HG03575 (cell line): ENCODE data around the gene GNAQ.

ENCODE experiments used
- ATAC-seq: cut with Tn5 transposase; IDR thresholded peaks from one replicate; pipeline ENCODE4 v1.9.1; 2021; ENCODE audit not compliant: unreplicated experiment, insufficient number of reproducible peaks, low FRiP score; ENCODE audit errors: extremely low read depth

The GNAQ gene

DNA sequence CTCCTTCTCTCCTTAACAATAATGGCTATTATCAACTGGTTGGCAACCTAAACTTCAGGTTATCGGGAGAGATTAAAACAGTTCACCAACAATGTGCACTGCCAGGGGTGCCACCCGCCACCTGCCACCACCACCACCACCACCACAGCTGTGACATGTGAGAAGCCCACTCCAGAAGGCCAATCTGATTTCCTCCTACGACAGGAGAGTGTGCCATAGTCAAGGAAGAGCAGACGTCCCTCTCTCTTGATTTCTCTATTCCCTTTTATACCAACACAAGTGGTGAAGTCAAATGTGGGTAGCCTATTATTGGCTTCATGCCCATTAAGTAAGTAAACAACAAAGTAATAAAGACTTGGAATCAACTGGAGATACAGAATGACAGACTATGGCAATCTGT is 22.4 kb downstream of the GNAQ start:
- no peak for ATAC-seq

DNA sequence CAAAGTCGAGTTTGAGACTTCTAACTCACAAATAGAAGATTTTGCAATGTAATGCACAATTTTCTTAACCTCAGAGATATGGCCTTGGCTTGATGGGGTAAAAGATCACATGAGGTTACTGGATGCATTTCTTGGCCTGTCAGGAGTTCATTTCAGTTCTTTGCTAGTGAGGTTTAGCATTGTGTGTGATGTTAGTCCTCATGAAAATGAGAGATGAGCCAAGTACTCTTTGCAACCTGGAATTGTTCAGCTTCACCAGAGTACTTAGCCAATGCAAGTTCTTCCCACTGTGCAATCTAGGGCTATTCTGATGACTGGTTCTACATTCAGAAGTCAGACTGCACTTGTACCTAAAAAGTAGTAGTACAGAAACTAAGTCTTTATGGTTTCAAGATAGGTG is 24.9 kb downstream of the GNAQ start:
- no peak for ATAC-seq

DNA sequence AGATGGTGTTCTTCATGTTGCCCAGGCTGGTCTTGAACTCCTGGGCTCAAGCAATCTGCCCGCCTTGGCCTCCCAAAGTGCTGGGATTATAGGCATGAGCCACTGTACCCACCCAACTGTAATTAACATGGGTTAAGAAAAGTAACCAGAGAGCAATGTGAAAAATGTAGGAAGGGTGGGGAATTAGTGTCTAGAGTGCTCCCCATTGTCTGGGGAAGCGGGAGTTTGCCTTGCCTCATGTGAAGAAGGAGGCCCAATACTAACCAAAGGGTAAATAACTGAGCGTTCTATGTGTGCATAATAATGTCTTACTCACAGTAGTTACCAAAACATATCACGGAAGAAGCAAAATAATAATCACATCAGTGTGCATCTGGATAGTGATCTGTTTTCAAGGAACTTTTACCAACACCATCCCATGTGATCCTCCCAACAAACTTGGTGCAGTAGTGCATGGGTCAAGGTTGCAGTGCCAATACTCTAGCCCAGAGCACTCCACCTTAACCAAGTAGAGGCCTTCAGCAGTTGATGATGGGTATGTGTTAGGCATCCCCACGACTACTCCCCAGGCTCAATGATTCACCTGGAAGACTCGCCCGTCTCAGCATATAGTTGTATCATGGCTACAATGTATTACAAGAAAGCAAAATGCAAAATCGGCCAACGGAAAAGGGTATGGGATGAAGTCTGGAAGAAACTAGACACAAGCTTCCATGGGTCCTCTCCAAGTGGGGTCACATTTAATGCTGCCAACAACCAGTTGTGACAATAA is 26.2 kb downstream of the GNAQ start:
- ATAC-seq: no peak

DNA sequence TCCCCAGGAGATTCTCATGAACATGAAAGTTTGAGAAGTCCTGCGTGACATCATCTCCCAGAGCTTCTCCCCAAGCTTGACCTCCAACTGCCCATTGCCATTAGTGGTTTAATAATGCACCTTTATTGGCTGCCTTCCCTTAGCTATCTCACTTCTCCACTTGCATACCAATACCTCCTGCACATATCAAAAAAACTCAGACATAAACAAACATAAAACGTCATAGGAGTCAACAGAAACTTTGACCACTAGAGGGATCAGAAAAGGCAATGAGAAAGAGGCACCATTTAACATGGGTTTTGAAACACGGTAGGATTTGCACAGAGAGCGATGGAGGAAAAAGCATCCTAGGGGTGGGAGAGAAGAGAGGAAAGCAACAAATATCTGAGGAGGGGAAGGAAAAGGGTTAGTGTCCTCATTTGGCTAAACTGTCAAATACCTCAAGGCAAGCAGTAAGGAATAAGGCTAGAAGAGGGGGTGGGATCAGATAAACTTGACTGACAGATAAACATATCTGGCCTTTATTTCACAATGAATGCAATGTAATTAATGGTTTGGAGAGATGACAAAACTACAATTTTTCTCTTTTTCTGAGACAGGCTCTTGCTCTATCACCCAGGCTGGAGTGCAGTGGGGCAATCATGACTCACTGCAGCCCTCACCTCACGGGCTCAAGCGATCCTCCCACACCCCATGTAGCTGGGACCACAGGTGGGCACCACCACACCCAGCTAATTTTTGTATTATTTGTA is 27.0 kb downstream of the GNAQ start:
- no peak for ATAC-seq

DNA sequence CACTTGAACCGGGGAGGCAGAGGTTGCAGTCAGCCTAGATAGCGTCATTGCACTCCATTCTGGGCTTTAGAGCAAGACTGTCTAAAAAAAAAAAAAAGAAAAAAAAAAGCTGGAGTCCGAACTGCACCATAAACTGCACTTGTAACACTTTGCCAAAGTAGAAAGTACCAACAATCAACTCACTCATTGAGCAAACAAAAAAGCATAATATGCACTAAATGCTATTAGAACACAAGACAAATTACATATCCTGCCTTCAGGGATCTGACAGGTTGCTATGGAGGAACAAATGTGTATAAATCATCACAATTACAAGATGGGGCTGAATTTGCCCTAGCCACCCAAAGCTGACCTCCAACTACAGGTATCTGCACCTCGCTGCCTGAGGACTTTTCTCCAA is 27.9 kb downstream of the GNAQ start:
- ATAC-seq: no peak

DNA sequence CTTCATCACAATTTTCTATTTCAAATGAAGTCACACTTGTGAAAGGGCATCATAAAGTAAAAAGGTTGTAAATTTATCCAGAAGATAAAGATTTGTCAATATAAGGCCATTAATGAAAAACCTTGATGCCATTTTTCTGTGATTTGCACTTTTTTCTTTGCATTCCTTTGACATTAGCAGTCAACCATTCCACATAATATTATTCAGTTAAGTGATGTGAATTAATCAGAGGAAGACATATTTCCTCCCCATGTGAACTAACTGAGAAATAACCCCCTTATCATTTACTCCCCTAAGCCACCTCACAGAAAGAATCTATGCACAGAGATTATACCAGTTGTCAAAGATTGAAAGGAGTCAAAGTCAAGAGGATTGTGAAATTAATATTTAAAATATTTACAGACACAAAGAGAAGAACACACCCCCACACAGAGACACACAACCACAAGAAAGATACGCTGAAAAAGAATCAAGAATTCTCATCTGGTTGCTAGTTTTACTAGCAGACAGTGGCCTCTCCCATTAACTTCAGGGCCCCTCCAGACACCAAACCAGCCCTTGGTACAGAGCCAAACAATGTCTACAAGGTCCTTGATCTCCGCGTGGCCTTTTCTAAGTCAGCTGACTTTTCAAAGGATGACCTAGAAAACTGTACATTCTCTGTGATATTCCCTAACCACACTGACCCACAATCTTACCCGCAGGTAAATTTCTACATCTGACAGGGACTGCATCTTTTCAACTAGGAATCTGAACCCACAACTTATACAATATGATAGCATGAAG is 29.5 kb downstream of the GNAQ start:
- no peak for ATAC-seq

DNA sequence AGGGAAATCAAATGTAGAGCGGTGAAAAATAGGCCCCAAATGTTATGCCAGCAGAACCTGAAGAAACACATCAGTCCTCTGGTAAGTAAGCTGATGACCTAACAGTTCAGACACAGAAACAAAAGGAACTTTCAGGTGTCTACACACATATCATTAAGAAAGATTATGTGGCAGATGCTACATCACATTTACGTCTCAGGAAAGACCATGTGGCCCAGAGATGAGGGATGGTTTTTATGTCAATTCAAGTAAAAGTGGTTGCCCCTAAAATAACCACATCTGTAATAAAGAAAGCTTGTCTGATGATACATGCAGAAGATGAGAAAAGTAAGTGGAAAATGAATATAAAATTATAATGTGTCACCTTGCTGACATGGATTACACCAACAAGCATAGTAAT is 31.4 kb downstream of the GNAQ start:
- no peak for ATAC-seq

DNA sequence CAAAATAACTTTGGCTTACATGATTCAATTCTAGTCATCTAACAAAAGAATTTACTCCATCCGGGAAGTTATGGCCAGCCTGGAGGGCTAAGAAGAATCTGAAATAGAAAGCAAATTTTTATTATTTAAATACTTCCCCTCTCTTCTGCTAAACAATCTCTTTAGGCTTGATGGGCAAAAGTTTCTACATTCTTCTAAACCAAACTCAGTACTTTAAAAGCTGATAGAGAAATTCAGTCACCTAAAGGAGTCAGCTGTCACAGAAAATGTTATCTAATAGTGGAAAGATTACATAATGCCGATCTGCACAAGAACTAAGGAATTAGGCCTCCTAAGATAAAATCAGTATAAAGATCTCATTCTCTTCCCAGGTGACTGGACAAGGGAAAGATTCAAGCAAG is 32.4 kb downstream of the GNAQ start:
- no peak for ATAC-seq

DNA sequence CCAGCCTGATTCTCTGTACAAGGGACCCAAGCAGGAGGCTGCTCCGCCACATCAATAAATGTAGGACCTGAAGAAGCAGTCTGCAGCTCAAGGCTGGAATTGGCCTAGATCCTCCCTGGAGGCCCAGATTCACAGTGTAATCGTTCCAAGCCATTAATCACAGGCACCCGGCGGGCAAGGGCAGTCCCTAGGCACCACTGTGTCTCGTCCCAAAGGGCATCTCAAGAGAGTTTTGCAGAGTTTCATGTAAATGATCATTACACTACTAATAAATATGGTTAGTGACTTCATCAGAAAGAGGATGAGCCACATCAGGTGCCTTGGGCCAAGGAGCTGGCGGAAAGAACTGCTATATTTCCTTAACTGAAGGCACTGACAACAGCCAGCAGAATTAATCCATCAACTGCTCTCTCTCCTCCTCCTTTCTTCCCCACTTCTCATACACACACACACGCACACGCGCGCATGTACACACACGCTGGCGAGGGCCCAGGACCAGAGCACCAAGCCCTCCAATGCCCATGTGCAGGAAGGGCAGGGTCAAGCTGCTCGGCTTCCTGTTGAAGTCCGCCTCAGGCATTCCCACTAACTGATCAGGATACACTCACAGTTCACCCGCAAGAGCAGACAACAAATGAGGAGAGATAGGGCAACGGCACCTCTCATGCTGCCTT is 33.9 kb downstream of the GNAQ start:
- no peak for ATAC-seq

DNA sequence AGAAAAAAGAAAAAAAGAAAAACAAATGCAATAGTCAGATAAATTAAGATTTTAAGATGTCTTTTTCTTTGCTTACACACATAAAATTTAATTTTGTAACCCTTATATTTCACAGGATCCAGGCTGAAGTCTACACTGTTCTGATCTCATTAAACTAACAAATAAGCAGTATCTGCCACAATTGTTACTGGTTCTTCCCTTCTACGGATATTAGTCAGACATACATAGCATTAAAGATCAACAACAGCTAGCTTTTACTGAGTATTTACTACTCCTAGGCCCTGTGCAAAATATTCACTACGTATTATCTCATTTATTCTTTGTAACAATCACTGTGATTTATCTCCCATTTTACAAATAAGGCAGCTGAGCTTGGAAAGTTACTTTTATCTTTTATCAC is 34.9 kb downstream of the GNAQ start:
- ATAC-seq: no peak

DNA sequence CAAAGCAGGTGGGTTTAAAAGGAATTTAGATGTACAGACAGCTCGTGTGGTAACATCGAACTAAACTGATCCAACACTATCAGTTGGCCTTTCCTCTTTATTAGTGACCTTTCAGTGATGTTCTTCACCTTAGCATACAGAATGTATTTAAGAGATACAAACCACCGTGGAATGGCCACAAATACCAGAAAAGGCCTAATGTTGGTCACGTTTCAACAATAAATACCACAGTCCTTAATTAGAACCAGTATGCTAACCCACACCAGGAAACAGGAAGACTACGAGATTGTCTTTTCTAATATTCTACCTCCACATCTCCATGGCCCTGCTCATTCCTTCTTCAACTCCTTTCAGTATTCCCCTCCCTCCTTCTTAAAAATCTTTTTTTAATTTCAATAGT is 40.4 kb downstream of the GNAQ start:
- ATAC-seq: no peak

DNA sequence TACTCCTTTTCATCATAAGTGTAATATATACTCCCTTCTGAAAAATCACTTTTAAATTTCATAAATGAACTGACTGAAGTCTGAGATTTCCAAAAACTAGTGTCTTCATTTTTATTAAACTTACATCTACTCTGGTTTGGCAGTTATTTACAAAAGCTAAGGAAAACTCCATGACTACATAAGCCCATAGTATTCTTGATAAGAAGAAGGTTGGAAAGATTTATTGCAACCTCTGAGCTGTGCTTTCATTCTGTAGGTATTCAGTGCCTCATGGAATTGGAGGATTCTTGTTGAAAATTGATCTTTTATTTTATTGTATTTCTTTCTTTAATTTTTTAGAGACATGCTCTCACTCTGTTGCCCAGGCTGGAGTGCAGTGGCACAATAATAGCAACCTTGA is 41.7 kb downstream of the GNAQ start:
- ATAC-seq: no peak

DNA sequence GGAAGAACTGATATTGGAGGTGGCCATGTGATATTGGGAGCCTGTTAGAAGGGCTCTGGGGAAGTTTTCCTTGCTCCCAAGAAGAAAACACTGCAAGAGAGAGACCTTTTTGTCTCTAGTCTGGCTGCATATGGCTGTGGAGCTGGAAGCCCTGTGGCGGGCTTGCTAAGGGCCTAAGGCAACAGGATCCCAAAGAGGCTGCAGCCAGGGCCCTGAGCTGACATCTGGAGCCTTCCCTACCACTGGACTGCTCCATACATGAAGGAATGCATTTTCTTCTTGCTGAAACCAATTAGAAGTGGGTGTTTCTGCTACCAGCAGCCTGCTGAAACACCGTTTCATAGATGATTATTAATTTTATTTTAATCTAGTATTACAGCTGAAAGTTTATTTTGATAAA is 42.2 kb downstream of the GNAQ start:
- ATAC-seq: no peak

DNA sequence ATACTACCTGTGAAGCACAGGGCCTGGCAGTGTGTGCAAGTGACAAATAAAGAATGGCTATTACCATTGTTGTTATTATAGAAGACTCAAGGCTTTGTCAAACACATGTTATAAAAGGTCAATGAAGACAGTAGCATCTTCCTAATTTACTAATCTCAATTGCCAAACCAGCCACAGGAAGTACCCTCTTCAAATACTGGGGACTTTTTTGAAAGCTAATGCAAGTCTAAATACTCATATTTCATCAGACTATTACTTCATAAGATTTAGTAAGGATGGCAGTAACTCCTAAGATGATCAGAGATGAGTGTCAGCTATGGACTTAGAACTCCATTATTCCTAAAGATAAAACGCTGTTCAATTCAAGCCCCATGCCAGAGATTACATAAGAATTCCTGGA is 43.0 kb downstream of the GNAQ start:
- no peak for ATAC-seq

DNA sequence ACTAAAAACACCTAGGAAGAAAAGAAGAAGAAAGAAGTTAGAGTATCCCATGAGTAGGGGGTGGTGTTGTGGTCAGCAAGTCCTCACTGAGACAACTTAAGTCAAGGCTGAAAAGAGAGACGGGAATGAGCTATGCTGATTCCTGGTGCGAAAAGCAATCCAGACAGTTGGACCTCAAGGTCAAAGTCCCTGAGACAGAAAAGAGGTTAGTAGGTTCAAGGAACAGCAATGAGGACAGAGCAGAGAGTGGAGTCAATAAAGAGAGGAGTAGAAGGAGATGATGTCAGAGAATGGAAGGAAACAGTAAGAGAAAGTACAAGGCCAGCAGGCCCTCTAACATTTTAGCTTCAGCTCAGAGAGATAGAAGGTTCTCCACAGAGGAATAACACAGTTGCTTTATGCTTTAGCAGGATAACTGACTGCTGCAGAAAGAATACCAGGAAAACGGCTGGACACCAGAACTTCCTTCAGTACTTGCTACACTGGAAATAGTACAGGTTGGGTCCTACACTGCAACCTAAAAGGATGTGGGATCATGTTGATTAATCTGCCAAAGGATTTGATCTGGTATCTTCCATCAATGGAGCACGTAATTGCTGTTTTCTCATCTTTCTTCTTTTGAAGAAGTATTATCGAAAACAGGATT is 43.6 kb downstream of the GNAQ start:
- ATAC-seq: no peak

DNA sequence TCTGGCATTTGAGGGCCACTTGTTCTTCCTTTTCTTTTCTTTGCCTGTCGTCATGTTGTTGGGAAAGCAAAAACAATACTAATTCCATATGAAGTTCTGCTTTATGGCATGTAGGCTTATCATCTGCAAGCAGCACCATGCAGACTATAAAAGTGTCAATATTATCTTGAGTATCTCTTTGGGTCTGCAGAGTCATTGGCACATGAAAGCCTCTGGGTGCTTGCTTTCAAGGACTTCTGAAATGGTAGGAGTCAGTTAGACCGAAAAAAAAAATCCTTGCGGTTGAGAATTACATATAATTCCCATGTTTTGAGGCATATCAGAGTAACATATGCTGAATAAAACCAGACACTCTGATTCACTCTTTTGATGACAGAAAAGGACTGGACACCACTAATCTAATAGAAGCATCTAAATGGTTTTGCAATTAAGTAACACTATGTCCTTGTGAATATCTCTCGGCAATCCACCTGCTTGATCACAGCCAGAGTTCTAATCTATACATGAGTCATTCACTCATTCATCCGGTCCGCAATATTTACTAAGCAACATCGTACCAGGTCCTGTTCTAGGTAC is 44.4 kb downstream of the GNAQ start:
- no peak for ATAC-seq

DNA sequence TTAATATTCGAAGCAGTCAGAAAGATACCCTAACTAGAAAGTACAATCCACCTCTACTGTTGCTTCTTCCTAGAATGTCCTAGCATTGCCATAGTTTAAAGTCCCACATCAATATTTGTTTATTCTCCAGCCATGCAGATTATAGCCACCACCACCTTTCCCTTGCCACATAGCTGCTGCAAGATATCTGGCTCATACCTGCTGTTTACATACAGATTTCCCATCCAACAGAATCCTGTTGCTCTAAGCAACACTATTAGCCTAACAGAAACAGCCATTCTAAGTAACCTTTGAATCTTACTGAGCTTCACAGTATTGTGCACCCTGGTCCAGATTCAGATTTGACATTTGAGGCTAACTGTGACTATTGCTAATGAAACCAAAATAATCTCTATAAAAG is 45.6 kb downstream of the GNAQ start:
- no peak for ATAC-seq

DNA sequence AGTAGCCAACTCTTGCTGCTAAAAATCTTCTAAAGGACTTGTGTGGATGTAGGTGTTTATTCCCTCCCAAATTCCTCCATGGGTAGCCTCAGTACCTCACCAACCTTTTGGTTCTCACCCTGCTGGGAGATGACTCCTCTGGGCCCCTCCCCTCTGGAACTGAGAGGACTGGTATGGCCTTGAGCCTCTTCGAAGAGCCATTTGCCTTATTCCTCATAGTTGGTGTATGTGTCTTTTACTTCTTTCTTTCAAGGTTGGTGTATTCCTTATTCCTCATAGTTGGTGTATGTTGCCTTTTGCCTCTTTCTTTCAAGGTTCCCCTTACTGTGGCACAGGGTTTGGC is 48.3 kb downstream of the GNAQ start:
- no peak for ATAC-seq
